ENCODE results near the gene TENM3.

Gene TENM3

DNA sequence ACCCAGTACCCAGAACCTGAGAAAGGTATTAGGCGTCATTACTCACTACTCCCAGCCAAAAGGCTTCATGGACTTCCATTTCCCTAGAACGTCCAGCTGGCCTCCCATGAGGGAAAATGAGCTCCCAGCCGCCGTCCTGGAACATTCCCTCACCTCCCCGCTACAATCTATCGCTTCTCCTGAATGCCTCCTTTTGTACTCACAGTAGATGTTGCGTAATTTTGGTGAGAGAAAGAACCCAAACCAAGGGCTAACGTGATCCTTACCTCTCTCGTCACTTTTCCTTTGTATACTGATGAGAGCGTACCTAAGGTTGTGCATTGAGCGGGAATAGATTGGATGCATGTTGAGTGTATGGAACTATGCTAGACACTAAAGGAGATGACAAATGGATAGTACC, 161.9 kb downstream of the TENM3 start:
- DNase-seq (ENCODE audit: low spot score): no peak

DNA sequence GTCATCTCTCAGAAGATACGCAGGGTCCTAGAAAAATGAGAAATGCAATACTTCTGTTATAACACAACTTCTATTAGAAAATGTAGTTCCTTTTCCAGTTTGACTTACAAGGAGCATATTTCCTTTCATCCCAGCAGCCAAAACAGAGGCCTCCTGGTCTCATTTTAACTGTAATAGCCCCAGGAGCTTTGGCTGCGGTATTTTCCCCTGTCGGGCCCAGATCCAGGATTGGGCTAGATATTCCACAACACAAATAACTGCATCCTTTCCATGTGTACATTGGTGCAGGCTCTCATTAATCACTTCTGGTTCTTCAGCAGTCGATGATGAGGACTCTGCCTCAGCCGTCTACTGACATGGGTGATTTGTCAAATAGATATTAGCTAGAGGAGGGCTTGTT, 166.1 kb downstream of the TENM3 start:
- DNase-seq (ENCODE audit: low spot score): no peak

DNA sequence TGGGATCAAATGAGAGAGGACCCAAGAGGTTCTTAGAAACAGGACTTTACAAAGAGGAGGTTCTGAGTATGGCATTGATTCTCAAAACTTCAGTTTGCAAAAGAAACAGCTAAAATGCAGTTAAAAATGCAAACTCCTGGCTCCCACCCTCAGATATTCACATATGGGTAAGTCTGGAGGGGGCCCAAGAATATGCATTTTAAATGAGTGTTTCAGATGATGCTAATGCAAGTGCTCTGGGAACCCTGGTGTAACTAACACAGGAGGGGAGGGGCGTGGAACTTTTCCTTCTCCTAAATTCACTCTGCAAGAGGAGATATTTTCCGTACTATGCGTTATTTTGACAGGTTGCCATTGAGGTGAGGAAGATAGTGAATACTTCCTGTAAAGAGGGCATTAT, 168.2 kb downstream of the TENM3 start:
- DNase-seq (ENCODE audit: low spot score): no peak

DNA sequence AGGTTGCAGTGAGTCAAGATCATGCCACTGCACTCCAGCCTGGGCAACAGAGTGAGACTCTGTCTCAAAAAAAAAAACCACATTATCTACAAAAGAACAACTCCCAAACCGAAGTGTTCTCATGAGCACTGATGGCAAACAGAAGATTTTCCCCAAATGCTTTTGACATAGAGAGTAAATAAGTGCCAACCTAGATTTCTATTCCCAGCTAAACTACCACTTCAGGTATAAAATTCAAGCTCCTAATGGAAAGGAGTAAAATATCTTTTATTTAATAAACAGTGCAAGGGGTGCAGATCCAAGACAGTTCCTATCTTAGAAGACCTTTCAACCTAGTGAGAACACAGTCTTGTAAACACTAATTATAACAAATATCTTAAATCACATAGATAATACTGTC, 170.3 kb downstream of the TENM3 start:
- no peak for DNase-seq (ENCODE audit: low spot score)

DNA sequence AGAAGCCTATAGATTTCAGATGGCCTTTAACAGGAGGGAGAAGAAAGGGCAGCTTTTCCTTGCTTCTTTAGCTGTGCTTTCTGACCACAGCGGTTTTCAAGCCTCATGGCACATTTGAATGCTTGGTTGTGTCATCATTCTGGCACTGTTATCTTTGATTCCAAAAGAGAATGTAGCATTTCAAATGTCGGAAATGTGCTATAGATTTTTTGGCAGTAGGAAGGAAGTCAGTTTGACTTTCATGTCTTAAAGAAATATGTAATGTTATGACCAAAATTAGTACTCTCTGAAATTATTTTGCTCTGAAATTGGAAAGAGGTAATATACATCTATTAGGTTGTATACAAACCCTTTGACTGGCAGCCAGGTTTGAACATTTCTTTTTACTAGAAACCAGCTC, 171.9 kb downstream of the TENM3 start:
- DNase-seq (ENCODE audit: low spot score): no peak

DNA sequence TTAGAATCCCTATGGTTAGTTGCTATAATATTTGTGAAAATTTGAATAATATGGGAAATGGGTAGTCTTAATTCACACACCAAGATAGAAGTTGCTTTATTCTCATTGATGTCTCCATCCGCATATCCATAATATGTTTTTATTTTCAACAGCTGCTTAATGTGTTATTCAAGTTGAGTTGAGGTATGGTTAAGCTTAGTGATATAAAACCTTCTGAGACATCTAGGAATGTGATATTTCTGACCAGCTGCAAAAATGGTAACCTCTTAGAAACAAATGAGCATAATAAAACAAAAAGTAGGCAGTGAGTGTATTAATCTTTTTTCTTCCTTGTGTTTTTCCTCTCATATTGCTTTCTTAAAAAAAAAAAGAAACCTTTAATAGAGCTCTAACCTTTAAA, 172.9 kb downstream of the TENM3 start:
- no peak for DNase-seq (ENCODE audit: low spot score)

DNA sequence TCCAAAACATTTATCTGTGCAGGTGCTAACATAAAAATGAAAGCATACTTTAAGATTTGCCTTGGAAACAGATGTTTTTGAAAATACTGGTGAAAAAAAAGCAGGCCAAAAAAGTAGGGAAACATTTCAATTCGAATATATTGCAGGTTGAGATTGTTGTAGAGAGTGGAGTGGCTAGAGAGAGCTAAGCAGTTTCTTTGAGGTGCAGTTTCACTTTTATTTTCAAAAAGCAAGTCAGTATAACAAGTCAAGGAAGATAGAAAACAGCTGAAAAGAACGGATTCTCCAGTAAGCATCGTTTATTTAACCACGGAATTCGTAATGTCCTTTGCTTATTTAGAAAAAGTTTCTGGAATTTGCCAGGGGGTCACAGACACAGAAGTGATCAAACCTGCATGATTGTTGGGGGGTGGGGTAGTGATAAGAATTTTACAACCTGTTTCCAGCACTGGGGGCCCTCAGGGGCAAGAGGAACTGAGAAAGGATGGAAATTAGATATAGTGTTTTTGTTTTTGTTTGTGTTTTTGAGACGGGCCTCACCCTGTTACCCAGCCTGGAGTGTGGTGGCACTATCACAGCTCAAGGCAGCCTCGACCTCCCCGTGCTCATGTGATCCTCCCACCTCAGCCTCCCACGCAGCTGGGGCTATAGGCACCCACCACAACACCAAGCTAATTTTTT, 175.0 kb downstream of the TENM3 start:
- DNase-seq (ENCODE audit: low spot score): no peak

DNA sequence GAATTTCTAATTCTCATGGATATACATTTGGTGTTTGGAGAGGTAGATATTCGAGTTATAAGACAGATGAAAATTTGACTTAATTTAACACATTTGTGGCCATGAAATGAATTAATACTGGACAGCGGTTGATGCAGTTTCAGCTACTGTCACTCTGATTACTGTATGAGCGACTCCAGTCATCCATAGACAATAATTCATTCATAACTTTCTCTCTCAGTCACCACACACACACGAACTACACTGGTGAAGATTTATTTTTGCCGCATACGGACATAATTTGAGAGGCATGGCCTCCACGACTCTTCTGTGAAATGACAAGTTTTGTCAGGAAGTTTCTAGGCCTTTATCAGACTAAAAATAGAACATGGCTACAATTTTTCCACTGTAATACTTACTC, 177.0 kb downstream of the TENM3 start:
- no peak for DNase-seq (ENCODE audit: low spot score)

DNA sequence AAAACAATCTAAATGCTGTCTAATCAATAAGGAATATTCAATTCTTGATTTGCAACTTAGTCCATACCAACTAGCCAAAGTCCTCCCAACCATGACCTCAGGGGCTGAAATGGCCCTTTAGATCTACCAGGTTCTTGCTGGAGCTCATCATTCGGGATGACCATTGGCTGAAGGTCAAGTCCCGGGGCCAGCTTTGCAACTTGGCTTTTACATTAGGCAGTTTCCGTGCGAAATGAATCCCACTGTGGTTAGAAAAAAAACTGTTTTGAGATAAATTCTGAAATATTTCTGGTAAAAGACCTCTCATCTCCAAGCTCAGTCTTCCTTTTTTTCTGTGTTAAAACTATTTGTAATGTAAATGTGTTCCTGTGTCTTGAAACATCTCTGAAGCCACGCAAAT, 178.6 kb downstream of the TENM3 start:
- no peak for DNase-seq (ENCODE audit: low spot score)

DNA sequence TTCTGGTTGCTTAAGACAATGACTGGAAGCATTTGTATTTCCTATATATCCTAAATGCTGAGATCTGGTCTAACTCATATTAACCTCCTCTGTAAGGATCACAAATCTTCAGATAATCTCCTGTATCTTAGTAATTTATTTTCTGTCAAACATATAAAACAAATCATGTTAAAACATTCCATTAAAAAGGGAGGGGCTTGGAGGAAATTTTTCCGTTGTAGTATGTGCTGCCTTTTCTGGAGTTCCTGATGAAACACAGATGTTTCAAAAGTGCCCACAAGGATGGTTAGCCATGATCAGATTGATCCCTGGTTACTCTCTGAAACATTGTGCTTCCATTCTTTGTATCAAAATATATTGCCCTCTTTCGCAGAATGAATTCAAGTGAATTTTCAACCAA, 182.1 kb downstream of the TENM3 start:
- no peak for DNase-seq (ENCODE audit: low spot score)

DNA sequence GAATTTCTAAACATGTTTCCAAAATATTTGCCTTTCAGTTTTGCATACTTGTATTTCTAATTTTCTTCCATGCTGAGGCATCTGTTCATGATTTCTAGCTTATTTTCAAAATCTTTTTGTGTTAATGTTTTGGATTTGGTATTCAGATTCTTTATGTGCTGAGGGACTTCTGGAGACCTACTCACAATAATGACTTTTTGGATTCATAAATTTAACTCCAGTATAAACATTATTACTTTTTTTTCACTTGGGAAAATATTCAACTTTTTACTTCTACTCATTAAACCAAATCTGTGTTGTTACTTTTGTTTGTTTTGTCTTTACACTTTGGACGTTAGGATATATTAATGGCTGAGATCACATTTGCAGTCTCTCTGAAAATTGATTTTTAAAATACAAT, 183.7 kb downstream of the TENM3 start:
- DNase-seq (ENCODE audit: low spot score): no peak

DNA sequence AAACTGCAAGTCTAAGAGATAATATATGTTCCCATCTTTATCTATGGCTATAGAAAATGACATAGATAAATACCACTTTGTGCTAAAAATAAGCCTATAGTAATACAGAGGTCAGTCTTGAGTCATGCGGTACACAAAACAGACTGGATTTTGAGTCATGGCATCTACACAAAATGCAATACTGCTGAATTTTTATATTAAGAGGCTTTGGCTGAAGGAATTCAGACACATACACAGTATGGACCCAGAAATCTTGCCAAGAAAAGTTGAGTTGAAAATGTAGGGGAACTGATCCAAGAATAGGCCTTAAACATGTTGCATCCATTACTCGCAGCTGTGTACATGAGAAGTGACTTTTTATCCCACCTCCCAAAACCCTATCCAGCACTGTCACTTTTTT, 184.4 kb downstream of the TENM3 start:
- no peak for DNase-seq (ENCODE audit: low spot score)

DNA sequence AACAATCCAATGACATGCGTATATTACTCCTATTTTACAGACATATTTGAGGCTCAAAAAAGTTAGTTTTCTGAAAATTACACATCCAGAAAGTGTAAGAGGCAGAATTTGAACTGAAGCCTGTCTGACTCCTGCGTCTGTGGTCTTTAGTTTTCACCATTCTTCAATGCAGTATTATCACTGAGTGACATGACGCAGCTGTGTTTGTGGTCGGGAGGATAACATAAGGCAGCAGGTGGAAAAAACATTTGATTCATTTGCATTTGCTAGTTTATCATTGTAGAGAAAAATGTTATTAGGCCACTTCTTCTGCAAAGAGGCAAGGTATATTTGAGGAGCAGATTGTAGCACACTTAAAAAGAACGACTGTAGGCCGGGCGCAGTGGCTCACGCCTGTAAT, 186.7 kb downstream of the TENM3 start:
- DNase-seq (ENCODE audit: low spot score): no peak

DNA sequence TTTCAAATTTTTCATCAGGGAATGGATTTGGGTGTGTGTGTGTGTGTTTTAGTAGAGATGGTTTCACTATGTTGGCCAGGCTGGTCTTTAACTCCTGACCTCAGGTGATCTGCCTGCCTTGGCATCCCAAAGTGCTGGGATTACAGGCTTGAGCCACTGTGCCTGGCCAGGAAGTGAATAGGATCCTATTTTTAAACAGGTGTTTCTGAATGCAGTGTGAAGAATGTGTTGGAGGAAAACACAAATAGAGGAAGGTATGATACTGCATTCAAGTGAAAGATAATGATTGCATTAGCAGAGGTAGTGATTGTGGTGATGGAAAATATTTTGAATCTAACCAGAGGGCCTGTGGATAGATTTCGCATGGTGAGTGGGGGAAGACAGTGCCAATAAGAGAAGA, 189.6 kb downstream of the TENM3 start:
- DNase-seq (ENCODE audit: low spot score): no peak

DNA sequence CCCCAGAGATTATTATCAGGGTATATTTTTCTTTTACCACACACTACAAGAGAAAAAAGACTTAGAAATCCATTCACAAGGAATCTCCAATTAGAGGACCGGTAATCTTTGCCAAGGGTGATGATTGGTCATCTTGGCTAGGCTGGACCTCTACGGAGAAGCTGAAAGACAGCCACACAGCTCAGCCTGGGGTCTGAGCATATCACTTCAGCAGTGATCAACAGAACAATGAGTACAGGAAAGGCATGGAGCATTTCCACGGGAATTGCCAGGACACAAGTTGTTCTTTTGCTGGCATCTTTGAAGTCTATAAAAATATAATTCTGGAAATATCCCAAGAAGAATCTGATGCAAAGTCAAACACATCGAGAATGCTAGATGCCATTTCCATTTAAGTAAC, 191.5 kb downstream of the TENM3 start:
- DNase-seq (ENCODE audit: low spot score): peak; percentile 16

DNA sequence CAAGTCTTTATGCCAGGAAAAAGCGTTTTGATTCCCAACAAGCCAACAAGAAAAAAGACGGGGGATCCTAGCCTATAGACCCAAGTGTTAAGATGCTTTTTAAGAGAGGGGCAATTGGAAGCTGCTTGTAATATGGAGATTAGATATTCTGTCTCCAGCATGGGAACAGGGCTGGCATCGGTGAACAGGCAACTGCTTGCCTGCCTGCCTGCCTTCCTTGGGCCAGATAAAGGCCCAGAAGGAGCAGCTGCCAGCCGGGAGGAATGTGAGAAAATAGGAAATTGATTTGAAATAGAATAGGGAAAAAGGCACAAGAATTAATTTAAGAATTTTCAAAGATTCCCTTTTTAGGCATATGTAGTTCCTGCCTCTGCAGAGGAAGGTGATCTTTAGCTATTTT, 192.2 kb downstream of the TENM3 start:
- no peak for DNase-seq (ENCODE audit: low spot score)

DNA sequence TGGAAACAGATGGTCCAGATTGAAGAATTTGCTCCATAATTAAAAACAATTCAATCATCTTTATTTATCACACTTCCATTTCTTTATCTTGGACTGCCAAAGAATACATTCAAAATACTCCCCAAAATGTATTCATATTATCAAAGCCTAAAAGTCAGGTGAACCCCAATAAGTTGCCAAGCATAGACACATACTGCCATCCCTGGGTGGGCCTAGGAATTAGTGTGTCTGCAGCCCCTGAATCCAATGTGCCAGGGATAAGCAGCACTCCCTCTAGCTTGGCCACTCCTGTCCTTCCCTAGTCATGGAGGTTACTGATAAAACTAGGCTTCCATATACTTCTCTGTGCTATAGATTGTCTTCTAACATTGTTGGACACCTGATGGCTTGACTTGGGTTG, 199.9 kb downstream of the TENM3 start:
- no peak for DNase-seq (ENCODE audit: low spot score)

DNA sequence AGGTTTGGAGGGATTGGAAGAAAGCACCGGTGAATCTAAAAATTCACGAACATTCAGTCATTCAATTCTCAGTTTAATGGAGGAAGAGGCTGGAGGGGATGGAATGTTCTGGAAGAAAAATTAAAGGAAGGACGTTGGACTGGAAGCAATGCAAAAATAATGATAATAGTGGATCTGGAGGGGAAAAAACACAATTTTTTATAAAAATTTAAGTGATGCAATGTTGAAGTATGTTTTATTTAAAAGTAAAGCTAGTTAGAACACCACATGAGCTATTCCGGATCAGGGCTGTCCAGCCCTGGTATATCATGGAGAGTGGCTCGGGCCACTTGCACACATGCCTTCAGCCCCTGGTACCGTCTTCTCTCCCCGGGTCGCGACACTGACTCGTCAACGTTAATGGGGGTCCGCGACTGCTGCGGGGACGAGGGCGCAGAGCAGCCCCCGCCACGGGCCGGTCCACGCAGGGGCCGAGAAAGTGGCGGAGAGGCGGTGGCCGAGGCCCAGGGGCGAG, 204.6 kb downstream of the TENM3 start:
- DNase-seq (ENCODE audit: low spot score): no peak

DNA sequence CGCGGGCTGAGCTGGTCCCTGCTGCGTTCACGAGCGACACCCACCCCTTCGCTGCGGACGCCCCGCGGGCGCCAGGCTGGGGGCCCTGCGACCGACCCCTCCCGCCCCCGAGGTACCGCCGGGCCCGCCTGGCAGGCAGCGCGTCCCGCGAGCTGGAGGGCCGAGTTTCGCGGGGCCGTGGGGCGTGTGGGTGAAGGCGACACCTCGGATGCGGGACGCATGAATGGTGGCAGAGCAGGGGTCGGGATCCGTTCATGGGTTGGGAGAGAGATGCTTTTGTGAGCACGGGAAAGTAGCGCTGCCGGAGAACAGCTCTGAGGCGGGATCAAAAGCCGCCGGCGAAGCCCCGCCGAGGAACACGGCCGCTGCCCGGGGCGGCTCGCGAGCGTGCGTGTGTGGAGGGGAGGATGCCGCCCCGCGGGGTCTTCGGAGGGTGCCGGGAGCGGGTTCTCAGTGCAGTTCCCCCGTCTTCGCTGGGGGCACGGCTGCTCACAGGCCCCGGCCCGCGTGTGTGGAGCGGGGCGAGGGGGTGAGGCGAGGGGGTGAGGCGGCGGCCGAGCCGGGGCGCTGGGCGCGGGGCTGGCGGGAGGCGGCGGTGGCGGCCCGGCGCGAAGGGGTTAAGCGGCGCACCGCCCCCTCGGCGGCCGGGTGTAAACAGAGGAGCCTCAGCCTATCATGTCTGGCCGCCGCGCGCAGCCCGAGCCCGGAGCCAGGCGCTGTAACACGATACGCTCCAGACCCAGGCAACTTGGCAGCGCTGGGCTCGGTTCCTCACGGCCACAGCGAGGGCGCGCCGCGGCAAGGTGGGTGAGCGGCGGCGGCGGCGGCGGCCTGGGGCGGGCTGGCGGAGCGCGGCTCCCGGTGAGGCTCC, 205.3 kb downstream of the TENM3 start:
- peak; percentile 98 for DNase-seq (ENCODE audit: low spot score)

DNA sequence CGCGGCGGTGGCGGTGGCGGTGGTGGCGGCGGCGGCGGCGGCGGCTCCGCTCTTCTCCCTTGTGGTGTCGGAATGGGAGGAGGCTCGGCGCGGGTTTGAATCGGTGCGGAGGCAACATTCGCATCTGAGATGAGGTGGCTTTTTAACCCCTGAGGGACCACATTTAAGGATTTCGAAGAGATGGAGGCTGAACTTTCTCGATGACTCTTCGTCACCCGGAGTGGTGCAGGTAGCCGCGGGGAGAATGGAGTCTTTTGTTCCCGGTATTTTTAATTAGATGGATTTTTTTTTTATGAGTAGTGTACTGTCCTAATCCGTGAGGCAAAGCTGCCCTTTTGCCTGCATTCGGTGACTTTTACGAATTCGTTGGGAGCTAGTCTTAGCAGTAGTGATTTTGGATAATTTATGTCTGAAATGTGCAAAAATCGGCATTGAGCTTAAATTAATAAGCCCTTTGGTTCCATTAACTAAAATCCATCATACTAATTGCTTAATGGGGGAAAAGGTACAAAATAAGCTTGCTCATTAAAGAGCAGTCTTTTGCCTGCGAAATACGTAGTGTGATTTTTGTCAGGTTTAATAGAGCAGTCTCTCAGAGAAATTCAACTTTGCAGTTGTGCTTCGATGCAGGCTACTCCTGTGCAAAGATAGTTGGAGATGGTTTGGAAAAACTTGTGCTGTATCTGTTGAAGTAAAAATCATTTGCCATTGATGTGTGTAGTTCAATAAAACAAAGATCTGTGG, 206.2 kb downstream of the TENM3 start:
- DNase-seq (ENCODE audit: low spot score): peak; percentile 64

DNA sequence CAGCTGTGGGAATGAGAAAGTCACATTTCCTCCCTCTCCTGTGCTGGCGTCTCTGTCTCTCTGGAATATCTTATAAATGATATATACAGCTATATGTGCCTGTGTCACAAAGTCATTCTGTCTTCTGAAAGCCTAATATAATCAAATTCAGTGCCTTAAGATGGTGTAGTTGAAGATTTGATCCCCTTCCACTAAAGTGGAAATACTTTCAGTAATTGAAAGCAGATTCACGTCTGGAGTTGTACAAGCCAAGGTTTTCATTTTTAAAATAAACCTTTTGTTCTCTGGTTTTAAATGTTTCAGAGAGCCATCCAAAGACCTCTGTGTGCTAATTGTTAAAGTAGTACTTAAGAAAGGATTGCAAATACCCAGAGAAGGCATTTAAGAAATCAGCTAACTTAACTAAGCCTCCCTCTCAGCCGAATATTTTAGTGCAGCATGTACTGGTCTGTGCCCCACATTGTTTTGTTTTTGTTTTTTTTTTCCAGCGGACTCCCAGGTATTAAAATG, 206.8 kb downstream of the TENM3 start:
- DNase-seq (ENCODE audit: low spot score): no peak

DNA sequence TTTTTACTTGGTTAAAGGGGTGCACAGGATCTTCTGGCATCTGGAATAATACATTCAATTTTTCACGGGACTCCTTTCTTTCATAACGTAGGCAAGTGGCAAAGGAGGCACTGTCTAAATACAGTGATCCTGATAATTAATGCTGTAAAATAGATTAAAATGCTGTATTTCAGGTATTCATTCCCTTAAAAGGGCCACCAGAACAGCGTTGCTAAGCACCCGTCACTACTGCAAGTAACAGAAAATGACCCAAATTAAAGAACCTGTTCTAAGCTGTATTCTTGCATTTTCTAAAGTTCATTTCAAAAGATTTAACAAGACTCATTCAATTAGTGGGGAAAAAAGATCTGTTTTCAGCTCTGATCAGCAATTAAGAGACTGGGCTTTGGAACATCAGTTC, 208.2 kb downstream of the TENM3 start:
- no peak for DNase-seq (ENCODE audit: low spot score)

DNA sequence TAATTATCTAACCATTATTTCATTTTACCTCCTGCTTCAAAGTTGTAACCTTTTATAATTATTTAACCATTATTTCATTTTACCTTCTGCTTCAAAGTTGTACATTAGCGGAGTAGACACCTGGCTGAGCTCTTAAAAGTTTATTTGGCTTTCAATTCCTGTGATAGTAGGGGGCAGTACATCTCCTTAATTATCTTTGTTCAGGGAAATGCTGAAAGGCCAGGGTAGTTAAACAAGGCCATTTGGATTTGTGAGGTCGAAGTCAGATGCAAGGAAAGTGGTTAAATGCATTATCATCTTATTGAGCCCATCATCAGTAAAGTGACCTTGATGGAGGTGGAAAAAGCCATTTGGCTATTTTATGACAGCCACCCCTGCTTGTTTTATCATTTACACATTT, 210.6 kb downstream of the TENM3 start:
- no peak for DNase-seq (ENCODE audit: low spot score)
